Vagina (tissue), 2 donors: ENCODE results near the gene NT5C3B.

Experiments used
- POLR2A ChIP-seq, 2 donors: fragments of 450-650 bp; IDR thresholded peaks; one replicate each; pipeline ENCODE4 v1.6.1; 2017; ENCODE audit warnings: antibody characterized with exemption in 2 of 2, mild to moderate bottlenecking in 2 of 2, moderate library complexity in 2 of 2
- POLR2AphosphoS5 ChIP-seq, 2 donors: sonication (generic); formaldehyde crosslinking; IDR thresholded peaks; one replicate each; pipeline ENCODE4 v1.9.0; 2017; ENCODE audit warnings: antibody characterized with exemption in 2 of 2, mild to moderate bottlenecking in 2 of 2, low read depth in 1 of 2; ENCODE audit not compliant: insufficient read depth in 1 of 2
- TF ChIP-seq, protein P1 (sequence below), 3 experiments: fragments of 450-650 bp in 2 of 3; fragments of 200-600 bp in 1 of 3; sonication (generic) in 1 of 3; IDR thresholded peaks; one replicate each; pipeline ENCODE4 v1.5.1; 2017 to 2019; ENCODE audit warnings: antibody characterized with exemption in 3 of 3, mild to moderate bottlenecking in 2 of 3, moderate library complexity in 2 of 3

DNA sequence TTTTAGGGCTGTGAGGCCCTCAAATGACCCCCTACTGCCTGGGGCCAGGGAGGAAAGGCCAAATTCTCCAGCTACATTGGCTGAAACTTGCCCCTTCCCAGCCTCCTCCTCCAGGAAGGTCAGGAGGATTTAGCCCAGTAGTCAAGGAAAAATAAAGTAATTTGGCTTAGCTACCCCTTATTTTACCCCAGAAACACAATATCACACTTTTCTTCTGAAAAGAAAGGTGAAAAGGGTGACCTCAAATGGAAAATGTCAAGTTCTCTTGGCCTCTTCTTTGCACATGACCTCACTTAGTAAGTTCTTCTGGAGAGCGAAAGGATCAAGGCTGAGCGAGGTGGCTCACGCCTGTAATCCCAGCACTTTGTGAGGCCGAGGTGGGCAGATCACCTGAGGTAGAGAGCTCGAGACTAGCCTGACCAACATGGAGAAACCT is 41.5 kb downstream of the NT5C3B start:
- TF ChIP-seq, protein P1, sequence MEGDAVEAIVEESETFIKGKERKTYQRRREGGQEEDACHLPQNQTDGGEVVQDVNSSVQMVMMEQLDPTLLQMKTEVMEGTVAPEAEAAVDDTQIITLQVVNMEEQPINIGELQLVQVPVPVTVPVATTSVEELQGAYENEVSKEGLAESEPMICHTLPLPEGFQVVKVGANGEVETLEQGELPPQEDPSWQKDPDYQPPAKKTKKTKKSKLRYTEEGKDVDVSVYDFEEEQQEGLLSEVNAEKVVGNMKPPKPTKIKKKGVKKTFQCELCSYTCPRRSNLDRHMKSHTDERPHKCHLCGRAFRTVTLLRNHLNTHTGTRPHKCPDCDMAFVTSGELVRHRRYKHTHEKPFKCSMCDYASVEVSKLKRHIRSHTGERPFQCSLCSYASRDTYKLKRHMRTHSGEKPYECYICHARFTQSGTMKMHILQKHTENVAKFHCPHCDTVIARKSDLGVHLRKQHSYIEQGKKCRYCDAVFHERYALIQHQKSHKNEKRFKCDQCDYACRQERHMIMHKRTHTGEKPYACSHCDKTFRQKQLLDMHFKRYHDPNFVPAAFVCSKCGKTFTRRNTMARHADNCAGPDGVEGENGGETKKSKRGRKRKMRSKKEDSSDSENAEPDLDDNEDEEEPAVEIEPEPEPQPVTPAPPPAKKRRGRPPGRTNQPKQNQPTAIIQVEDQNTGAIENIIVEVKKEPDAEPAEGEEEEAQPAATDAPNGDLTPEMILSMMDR (IDR thresholded peaks at IDR 0.05) = no peak
- TF ChIP-seq POLR2AphosphoS5 (IDR thresholded peaks at IDR 0.05; ENCODE audit: insufficient read depth in 1 of 2, low read depth in 1 of 2) = no peak
- no peak for TF ChIP-seq POLR2A (IDR thresholded peaks at IDR 0.05)
